ENCODE results near the gene NHLRC4. TPM values are rescaled to one million over a fixed set of nuclear protein-coding genes. Genes with fewer than 3 reads are reported as not detected.

NHLRC4 gene
- total and polyA plus RNA-seq, 9 of the 15 experiments (the other 6 are each of a cell fraction or from before 2014, with no cell fraction given) = 0.24 to 3.7 (median 1.3) TPM; not detected in 2

GRCh38 chr16:566475-567372, at the start of gene NHLRC4 (continued):
- TF ChIP-seq RNF219 (CRISPR knock-in tag; IDR thresholded peaks at IDR 0.05) (no peak), NR2C2 (CRISPR knock-in tag; IDR thresholded peaks at IDR 0.05) (no peak), NR2C2 (tag; IDR thresholded peaks at IDR 0.05) (peak; percentile 74), POLR2H (tag; IDR thresholded peaks at IDR 0.05; ENCODE audit: low read depth) (no peak), HCFC1 (IDR thresholded peaks at IDR 0.05; ENCODE audit: low read depth, low read length) (0 out of 2 replicates have a peak, but pooled peaks have one; percentile 14), ZNF707 (CRISPR knock-in tag; conservative IDR thresholded peaks at IDR 0.05) (no peak), ADNP (tag; IDR thresholded peaks at IDR 0.05) (no peak), PTRF (tag; IDR thresholded peaks at IDR 0.05) (no peak), FOXK2 (conservative IDR thresholded peaks at IDR 0.05 in 1 of 2, IDR thresholded peaks at IDR 0.05 in 1 of 2; ENCODE audit: low read depth in 2 of 2) (0 out of 4 replicates have a peak, but pooled peaks of 1 of the 2 experiments have one; percentile 36), MIER1 (IDR thresholded peaks at IDR 0.05; ENCODE audit: low read depth) (no peak), CCNT2 (IDR thresholded peaks at IDR 0.05; ENCODE audit: borderline replicate concordance, extremely low read depth, insufficient read length, low read depth, low read length) (peak; percentile 57), TGIF2 (CRISPR knock-in tag; IDR thresholded peaks at IDR 0.05) (no peak), ZNF184 (CRISPR knock-in tag; IDR thresholded peaks at IDR 0.05) (no peak), ERF (CRISPR knock-in tag; IDR thresholded peaks at IDR 0.05) (no peak), HINFP (tag; conservative IDR thresholded peaks at IDR 0.05; ENCODE audit: low read depth) (no peak), ARID3A (IDR thresholded peaks at IDR 0.05; ENCODE audit: borderline replicate concordance, low read depth, low read length) (no peak), FOXA3 (CRISPR knock-in tag; conservative IDR thresholded peaks at IDR 0.05 in 1 of 2, IDR thresholded peaks at IDR 0.05 in 1 of 2) (0 out of 4 replicates have a peak, but pooled peaks of 1 of the 2 experiments have one; percentile 11), ZFP91 (CRISPR knock-in tag; IDR thresholded peaks at IDR 0.05) (no peak)
